Bronchial epithelial cell (primary cell): ENCODE measurements around the gene MRPS5. TPM values are rescaled to one million over a fixed set of nuclear protein-coding genes. Genes with fewer than 3 reads are reported as not detected.

Source experiments
- DNase-seq: peaks from one replicate; pipeline ENCODE4 v3.0.0-alpha.2; 2010; ENCODE audit warnings: low read depth
- FAIRE-seq: peaks from 2 replicates; lab custom pipeline; 2011; peaks lifted over from hg19 to GRCh38; lab: Jason Lieb, UNC
- H3K27me3 ChIP-seq: 2 replicates; pipeline ENCODE4 v1.5.1; 2011; ENCODE audit warnings: low read length; ENCODE audit not compliant: control insufficient read depth, insufficient read depth
- H3K36me3 ChIP-seq: 2 replicates; pipeline ENCODE4 v1.5.1; 2011; ENCODE audit warnings: low read length; ENCODE audit not compliant: control insufficient read depth, insufficient read depth
- H3K4me3 ChIP-seq: 2 replicates; pipeline ENCODE4 v1.5.1; 2011; ENCODE audit warnings: mild to moderate bottlenecking, low read depth, low read length, control low read depth
- CTCF ChIP-seq: IDR thresholded peaks from 2 replicates; pipeline ENCODE4 v1.5.1; 2011; ENCODE audit warnings: mild to moderate bottlenecking, moderate library complexity, low read length, control low read depth, inconsistent platforms; ENCODE audit not compliant: insufficient read depth, severe bottlenecking
- total RNA-seq: library from RNA; depleted of rRNA; stranded (reverse); fragments of >200 nt; gene quantifications from 2 replicates; pipeline ENCODE4 v1.2.1, GENCODE V29; 2014

MRPS5 gene
- total RNA-seq: 59.5 and 59.8 TPM in 2 replicates

- Histone ChIP-seq H3K36me3 (no peaks in the 10 kb centered on the region), H3K4me3 (peak within 1 kb of the TSS; percentile 99), H3K27me3 (no peaks in the 10 kb centered on the region)
- FAIRE-seq (no peak), DNase-seq (peak; percentile 37)
- TF ChIP-seq CTCF: no peak
These were observed at the start of gene MRPS5 for GRCh38 chr2:95121407-95122196. MRPS5 (minus strand) TSS chr2:95121808; CDS start chr2:95121791, 17 bp downstream.

- H3K27me3 ChIP-seq: no peaks in the 10 kb centered on the region
- DNase-seq (no peak), FAIRE-seq (no peak)
- H3K36me3 ChIP-seq: no peaks in the 10 kb centered on the region
- peak overlapping the region; percentile 83 for H3K4me3 ChIP-seq
- TF ChIP-seq CTCF: no peak
These were observed 44.6 kb upstream of the MRPS5 start for GRCh38 chr2:95166065-95166763.

- Histone ChIP-seq H3K36me3 (no peaks in the 10 kb centered on the region), H3K27me3 (no peaks in the 10 kb centered on the region), H3K4me3 (peak within 1 kb of the TSS; percentile 83)
- peak; percentile 96 for DNase-seq
- FAIRE-seq: peak; percentile 36
- TF ChIP-seq CTCF: no peak
These were observed 43.9 kb upstream of the MRPS5 start, which contains the start of gene ZNF2 for GRCh38 chr2:95165371-95166064. ZNF2 (plus strand) TSS chr2:95165809; CDS start chr2:95176227, 10,418 bp downstream.

GRCh38 chr2:95165030-95165370 is 43.4 kb upstream of the MRPS5 start:
- FAIRE-seq: no peak

More at GRCh38 chr2:95165030-95165370, 43.4 kb upstream of the MRPS5 start:
- Histone ChIP-seq H3K36me3 (no peaks in the 10 kb centered on the region), H3K4me3 (peak overlapping the region; percentile 83), H3K27me3 (no peaks in the 10 kb centered on the region)
- no peak for TF ChIP-seq CTCF
- no peak for DNase-seq
